GM18868 (cell line): ENCODE results near the gene MVD.
"Not testable (repeated sequence)": the region's sequence is repeated elsewhere in the genome, so short reads cannot be mapped to it uniquely, and the experiment has no call there.

Experiments
- ATAC-seq: cut with Tn5 transposase; IDR thresholded peaks from one replicate; pipeline ENCODE4 v1.9.1; 2021; ENCODE audit warnings: mild to moderate bottlenecking, moderate library complexity; ENCODE audit not compliant: unreplicated experiment

MVD gene

GRCh38 chr16:88681709-88682451 is 19.0 kb upstream of the MVD start:
- peak; percentile 75 for ATAC-seq

- no peak for ATAC-seq
These were observed 18.3 kb upstream of the MVD start for GRCh38 chr16:88681084-88681680.

GRCh38 chr16:88680554-88681083 is 17.7 kb upstream of the MVD start:
- no peak for ATAC-seq

- ATAC-seq, result no peak
These were observed 15.5 kb upstream of the MVD start for GRCh38 chr16:88678224-88678979.

GRCh38 chr16:88677721-88678120 is 14.8 kb upstream of the MVD start:
- ATAC-seq, result no peak

GRCh38 chr16:88676502-88677242 is 13.8 kb upstream of the MVD start:
- ATAC-seq, result no peak

- no peak for ATAC-seq
These were observed 11.0 kb upstream of the MVD start for GRCh38 chr16:88673716-88674379.

GRCh38 chr16:88672776-88673175 is 9.9 kb upstream of the MVD start:
- no peak for ATAC-seq

GRCh38 chr16:88671806-88672205 is 8.9 kb upstream of the MVD start:
- ATAC-seq, result no peak

GRCh38 chr16:88669980-88670379 is 7.1 kb upstream of the MVD start:
- ATAC-seq, result no peak

GRCh38 chr16:88669493-88669892 is 6.6 kb upstream of the MVD start:
- not testable (repeated sequence) for ATAC-seq

GRCh38 chr16:88667461-88667860 is 4.6 kb upstream of the MVD start:
- ATAC-seq, result no peak

GRCh38 chr16:88665570-88665969 is 2.7 kb upstream of the MVD start:
- ATAC-seq, result no peak

GRCh38 chr16:88665148-88665547 is 2.3 kb upstream of the MVD start:
- no peak for ATAC-seq

GRCh38 chr16:88662222-88662842 is 559 bp downstream of the MVD start:
- ATAC-seq, result no peak

GRCh38 chr16:88661468-88661867 is 1.4 kb downstream of the MVD start:
- ATAC-seq, result no peak

GRCh38 chr16:88659160-88659559 is 3.7 kb downstream of the MVD start:
- ATAC-seq, result no peak

GRCh38 chr16:88658714-88659113 is 4.2 kb downstream of the MVD start:
- ATAC-seq, result no peak

GRCh38 chr16:88657371-88657770 is 5.5 kb downstream of the MVD start:
- no peak for ATAC-seq
